HS-5 (cell line): ENCODE data around the gene RNF224.
"Not testable (repeated sequence)": the region's sequence is repeated elsewhere in the genome, so short reads cannot be mapped to it uniquely, and the experiment has no call there.

Experiments used
- DNase-seq: peaks from one replicate; pipeline ENCODE4 v3.0.0-alpha.2; 2012; ENCODE audit warnings: low read depth

RNF224 gene

GRCh38 chr9:137228506-137228967 is 1.2 kb downstream of the RNF224 start:
- DNase-seq = no peak

GRCh38 chr9:137228968-137229896 is 1.9 kb downstream of the RNF224 start:
- DNase-seq = no peak

GRCh38 chr9:137229903-137230704 is 2.8 kb downstream of the RNF224 start:
- no peak for DNase-seq

DNA sequence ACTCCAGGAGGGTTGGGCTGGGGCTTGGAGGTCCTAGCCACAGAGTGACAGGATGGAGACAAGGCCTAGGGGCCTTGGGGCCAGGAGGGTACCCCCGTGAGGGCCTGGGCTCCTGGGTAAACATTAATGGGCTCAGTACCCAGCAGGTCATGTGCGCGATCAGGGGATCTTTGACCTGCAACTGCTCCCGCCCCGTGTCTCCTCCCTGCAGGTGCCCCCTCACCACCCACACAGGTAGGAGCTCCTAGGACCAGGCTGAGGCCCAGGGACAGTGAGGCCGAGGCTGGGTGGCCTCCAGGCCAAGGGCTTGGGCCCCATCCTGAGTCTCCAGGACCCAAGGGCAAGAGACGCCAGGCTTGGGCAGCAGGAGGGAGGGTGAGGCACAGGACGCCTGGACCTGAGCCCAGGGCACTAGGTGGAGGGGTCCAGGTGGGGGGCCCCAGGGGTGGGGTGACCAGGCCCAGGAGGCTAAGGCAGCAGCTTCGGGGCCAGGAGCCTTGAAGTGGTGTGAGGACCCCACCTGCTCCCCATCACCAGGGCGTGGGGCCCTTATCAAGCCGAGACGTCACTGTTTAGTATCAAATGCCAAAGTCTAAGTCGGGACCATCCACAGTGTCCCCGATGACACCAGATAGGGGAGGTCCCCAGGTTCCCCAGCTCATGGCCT is 3.5 kb downstream of the RNF224 start, which contains the start of gene SLC34A3:
SLC34A3 (plus strand) TSS at position 197 of the 667 bp plus-strand sequence. CDS start 802 bp downstream, outside the sequence.
- no peak for DNase-seq

DNA sequence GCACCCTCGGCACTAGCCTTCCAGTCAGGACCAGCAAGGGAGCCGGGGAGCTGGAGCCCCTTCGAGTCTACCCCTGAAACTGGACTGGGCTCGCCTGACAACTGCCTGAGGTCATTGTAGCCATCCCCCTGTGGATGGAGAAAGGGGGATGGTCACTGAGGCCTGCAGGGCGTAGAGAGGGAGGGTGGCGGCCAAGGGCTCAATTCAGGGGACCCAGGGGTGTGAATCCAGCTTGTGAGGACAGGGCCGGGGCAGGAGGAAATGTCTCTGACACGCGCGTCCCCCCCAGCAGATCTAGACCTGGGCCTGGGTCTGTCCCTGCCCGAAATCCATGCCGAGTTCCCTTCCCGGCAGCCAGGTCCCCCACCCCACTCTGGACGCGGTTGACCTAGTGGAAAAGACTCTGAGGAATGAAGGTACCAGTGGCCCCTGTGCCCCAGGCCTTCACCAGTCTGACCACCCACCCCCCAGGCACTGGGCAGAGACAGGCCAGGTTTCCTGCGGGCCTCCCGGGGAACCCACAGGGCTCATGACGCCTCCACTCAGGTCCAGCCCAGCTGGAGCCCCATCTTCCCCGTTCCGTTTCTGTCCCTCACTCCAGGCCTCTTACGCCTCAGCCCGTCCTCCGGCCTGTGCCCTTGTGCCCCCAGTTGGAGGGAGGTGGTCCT is 4.2 kb downstream of the RNF224 start:
- no peak for DNase-seq

GRCh38 chr9:137232101-137232500 is 4.8 kb downstream of the RNF224 start:
- no peak for DNase-seq

DNA sequence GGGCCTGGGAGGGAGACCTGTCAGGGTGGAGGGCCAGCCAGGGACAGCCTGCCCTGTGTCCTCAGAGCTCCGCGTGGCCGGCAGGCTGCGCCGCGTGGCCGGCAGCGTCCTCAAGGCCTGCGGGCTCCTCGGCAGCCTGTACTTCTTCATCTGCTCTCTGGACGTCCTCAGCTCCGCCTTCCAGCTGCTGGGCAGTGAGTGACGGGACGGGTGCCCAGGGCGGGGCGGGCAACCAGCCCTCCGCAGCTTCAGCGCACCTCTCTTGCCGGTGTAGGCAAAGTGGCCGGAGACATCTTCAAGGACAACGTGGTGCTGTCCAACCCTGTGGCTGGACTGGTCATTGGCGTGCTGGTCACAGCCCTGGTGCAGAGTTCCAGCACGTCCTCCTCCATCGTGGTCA is 5.2 kb downstream of the RNF224 start:
- no peak for DNase-seq

- DNase-seq = no peak
Observed at GRCh38 chr9:137233143-137233980, 6.1 kb downstream of the RNF224 start.

- no peak for DNase-seq
Observed at GRCh38 chr9:137234055-137234697, 6.9 kb downstream of the RNF224 start.

GRCh38 chr9:137234758-137235423 is 7.6 kb downstream of the RNF224 start:
- DNase-seq = no peak

DNA sequence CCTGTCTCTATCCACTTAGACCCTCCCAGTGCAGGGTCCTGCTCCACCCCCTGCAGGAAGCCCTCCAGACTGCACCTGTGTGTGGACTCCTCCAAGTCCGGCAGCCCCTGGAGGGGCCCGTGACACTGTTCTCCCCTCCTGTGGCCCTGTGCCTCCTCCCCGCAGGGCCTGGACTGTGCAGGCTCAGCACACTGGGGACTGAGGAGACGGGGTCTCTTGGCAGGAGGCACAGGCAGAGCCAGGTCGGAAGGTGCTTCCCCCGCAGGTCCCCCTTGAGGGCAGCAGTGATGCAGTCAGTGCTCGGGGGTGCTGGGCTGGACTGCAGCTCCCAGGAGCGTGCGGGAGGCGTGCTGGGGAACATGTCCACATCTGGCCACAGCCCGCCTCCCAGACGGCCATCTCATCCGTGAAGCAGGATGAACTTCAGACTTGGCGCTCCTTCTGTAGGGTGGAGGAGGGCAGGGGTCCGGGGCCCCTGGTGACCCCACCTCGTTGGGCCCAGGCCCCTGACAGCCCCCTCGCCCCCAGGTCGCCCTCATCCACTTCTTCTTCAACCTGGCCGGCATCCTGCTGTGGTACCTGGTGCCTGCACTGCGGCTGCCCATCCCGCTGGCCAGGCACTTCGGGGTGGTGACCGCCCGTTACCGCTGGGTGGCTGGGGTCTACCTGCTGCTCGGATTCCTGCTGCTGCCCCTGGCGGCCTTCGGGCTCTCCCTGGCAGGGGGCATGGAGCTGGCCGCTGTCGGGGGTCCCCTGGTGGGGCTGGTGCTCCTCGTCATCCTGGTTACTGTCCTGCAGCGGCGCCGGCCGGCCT is 8.3 kb downstream of the RNF224 start:
- DNase-seq = no peak

GRCh38 chr9:137236238-137236935 is 9.1 kb downstream of the RNF224 start:
- no peak for DNase-seq

- no peak for DNase-seq
Observed at GRCh38 chr9:137236936-137237421, 9.7 kb downstream of the RNF224 start.

- no peak for DNase-seq
Observed at GRCh38 chr9:137237759-137238726, 10.7 kb downstream of the RNF224 start.

DNA sequence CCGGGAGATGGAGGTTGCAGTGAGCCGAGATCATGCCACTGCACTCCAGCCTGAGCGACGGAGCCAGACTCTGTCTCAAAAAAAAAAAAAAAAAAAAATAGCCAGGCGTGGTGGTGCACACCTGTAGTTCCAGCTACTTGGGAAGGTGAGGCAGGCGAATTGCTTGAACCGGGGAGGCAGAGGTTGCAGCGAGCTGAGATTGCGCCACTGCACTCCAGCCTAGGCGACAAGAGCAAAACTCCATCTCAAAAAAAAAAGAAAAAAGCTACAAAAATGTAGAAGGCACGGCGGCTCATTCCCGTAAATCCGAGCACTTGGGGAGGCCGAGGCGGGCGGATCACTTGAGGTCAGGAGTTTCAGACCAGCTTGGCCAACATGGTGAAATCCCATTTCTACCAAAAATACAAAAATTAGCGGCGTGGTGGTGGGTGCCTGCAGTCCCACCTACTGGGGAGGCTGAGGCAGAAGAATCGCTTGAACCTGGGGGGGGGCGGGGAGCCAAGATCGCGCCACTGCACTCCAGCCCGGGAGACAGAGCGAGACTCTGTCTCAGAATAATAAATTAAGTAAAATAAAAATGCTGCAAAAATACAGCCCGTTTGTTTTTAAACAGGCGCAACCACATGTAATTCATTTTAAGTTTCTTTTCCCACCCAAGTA is 12.4 kb downstream of the RNF224 start:
- DNase-seq = not testable (repeated sequence)

DNA sequence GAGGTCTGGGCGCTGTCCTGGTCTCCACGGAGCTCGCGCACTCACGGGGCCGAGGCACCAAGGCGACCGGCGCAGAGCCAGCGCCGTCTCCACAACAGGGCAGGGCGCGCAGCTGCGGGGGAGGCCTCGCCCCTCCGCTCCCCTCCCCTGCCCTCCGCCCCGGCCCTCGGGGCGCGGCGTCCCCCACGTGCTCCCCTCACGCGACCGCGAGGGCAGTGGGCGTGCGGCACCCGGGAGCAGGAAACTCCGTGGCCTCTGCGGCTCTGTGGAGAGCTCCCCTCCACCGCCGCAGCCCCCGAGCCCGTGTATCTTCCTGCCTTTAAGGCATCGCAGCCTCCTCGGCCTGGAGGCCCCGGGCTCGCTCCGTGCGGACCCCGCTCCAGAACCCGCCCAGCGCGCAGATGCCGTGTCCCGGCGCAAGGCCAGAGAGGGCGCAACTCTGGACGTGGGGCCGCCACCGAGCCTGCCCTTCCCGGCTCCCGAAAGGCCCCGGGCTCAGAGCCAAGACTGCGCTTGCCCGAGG is 13.1 kb downstream of the RNF224 start:
- DNase-seq = peak; percentile 57
